HepG2 (cell line): ENCODE results near the gene OTUD4. TPM values are rescaled to one million over a fixed set of nuclear protein-coding genes. Genes with fewer than 3 reads are reported as not detected.

Source experiments
- ATAC-seq: fragments of 200-7000 bp; cut with Tn5 transposase; 3 replicates; pipeline ENCODE4 v1.9.1; 2020; ENCODE audit warnings: mild to moderate bottlenecking, moderate library complexity
- BruUV-seq: library from RNA; stranded (reverse); fragments of 400-500 nt; replicated peaks from 2 replicates; lab custom pipeline; 2021; lab: Mats Ljungman, UMichigan
- CTCF ChIA-PET: fragments of 300-600 bp; formaldehyde crosslinking; extraction: SDS; loops from one replicate; lab custom pipeline; 2021; ENCODE audit warnings: low total read pairs, inconsistent platforms, low intra/inter-chr PET ratio; lab: Yijun Ruan, JAX
- POLR2A ChIA-PET: fragments of 350-600 bp; sonication (Branson Sonifier 250); formaldehyde crosslinking; loops from one replicate; lab custom pipeline; 2020; ENCODE audit warnings: antibody characterized with exemption, inconsistent platforms; lab: Yijun Ruan, JAX
- DNase-seq: peaks from one replicate; pipeline ENCODE4 v3.0.0-alpha.2; 2015; ENCODE audit warnings: low spot score
- FAIRE-seq: peaks from 3 replicates; lab custom pipeline; 2011; peaks lifted over from hg19 to GRCh38; lab: Jason Lieb, UNC
- H2AFZ ChIP-seq: one replicate; pipeline ENCODE4 v1.6.1; 2011; ENCODE audit warnings: low read length, inconsistent platforms
- H3K27ac ChIP-seq: fragments of 300-600 bp; 3 replicates; pipeline ENCODE4 v1.8.0; 2011; ENCODE audit warnings: mixed run types, mild to moderate bottlenecking, mixed read lengths, low read length, inconsistent platforms; ENCODE audit not compliant: insufficient read depth; ENCODE audit errors: extremely low read length
- H3K27me3 ChIP-seq, 2 experiments: fragments of 200-600 bp in 1 of 2; 2 replicates in 1 of 2; 3 replicates in 1 of 2; pipeline versions ENCODE4 v1.6.0 to v1.8.0; 2011; ENCODE audit warnings: low read length in 2 of 2, mild to moderate bottlenecking in 2 of 2, moderate library complexity in 2 of 2, inconsistent platforms in 1 of 2; ENCODE audit not compliant: insufficient read depth in 2 of 2, control insufficient read depth in 1 of 2
- H3K36me3 ChIP-seq, 2 experiments: fragments of 200-600 bp in 1 of 2; replicated peaks in 1 of 2; 2 replicates in 1 of 2; 3 replicates in 1 of 2; pipeline versions ENCODE4 v1.5.1 to v1.8.0; 2011; ENCODE audit warnings: low read length in 2 of 2, inconsistent platforms in 1 of 2; ENCODE audit not compliant: insufficient read depth in 2 of 2, control insufficient read depth in 1 of 2
- H3K4me1 ChIP-seq: 2 replicates; pipeline ENCODE4 v1.5.1; 2012; ENCODE audit warnings: low read length, inconsistent platforms; ENCODE audit not compliant: insufficient read depth
- H3K4me2 ChIP-seq: 2 replicates; pipeline ENCODE4 v1.6.0; 2011; ENCODE audit warnings: low read depth, low read length, inconsistent platforms
- H3K4me3 ChIP-seq, 3 experiments: fragments of 200-600 bp in 1 of 3; sonication (generic), shearing (Covaris generic) in 1 of 3; replicated peaks in 1 of 3; 2 replicates each; pipeline ENCODE4 v1.5.1; 2011 to 2016; ENCODE audit warnings: low read length in 3 of 3, inconsistent platforms in 2 of 3, low read depth in 2 of 3, mild to moderate bottlenecking in 2 of 3, control low read depth in 1 of 3, mixed read lengths in 1 of 3; ENCODE audit not compliant: insufficient read depth in 1 of 3
- H3K79me2 ChIP-seq: one replicate; pipeline ENCODE4 v1.6.1; 2011; ENCODE audit warnings: low read length, inconsistent platforms; ENCODE audit not compliant: insufficient read depth
- H3K9ac ChIP-seq: 2 replicates; pipeline ENCODE4 v1.6.0; 2011; ENCODE audit warnings: mild to moderate bottlenecking, low read depth, low read length, inconsistent platforms; ENCODE audit not compliant: insufficient read depth
- H3K9me3 ChIP-seq: 2 replicates; pipeline ENCODE4 v1.5.1; 2012; ENCODE audit warnings: mild to moderate bottlenecking, low read length
- H4K20me1 ChIP-seq: 2 replicates; pipeline ENCODE4 v1.6.0; 2011; ENCODE audit warnings: inconsistent platforms, mild to moderate bottlenecking, low read length, moderate library complexity; ENCODE audit not compliant: insufficient read depth
- ATF1 ChIP-seq: IDR thresholded peaks from 2 replicates; pipeline ENCODE4 v1.6.1; 2016; ENCODE audit warnings: mild to moderate bottlenecking, control low read depth
- ATF7-NPFF ChIP-seq: sonication (generic); formaldehyde crosslinking; IDR thresholded peaks from 2 replicates; pipeline ENCODE4 v1.8.1; 2023; ENCODE audit warnings: mild to moderate bottlenecking, low read depth, missing genetic modification reagents, moderate library complexity
- CBX2 ChIP-seq, 2 experiments: fragments of 200-600 bp in 1 of 2; sonication (generic); formaldehyde crosslinking in 1 of 2; IDR thresholded peaks; 2 replicates each; pipeline versions ENCODE4 v1.7.0 to v1.8.1; 2018 to 2022; ENCODE audit warnings: low read depth in 2 of 2, low read length in 1 of 2, mild to moderate bottlenecking in 1 of 2, missing genetic modification reagents in 1 of 2
- FIP1L1 ChIP-seq: fragments of 200-400 bp; formaldehyde crosslinking; IDR thresholded peaks from 2 replicates; pipeline ENCODE4 v1.6.1; 2018; ENCODE audit warnings: low read depth, mild to moderate bottlenecking, low read length, moderate library complexity, borderline replicate concordance; ENCODE audit not compliant: insufficient read depth
- HOXA3 ChIP-seq: sonication (generic); formaldehyde crosslinking; IDR thresholded peaks from 2 replicates; pipeline ENCODE4 v1.5.0; 2020; ENCODE audit warnings: missing genetic modification reagents
- JUN ChIP-seq: sonication (generic); formaldehyde crosslinking; IDR thresholded peaks from 2 replicates; pipeline ENCODE4 v1.4.0; 2020; ENCODE audit warnings: mild to moderate bottlenecking, missing genetic modification reagents
- MAZ ChIP-seq, 2 experiments: sonication (generic) in 1 of 2; formaldehyde crosslinking in 1 of 2; IDR thresholded peaks; 2 replicates each; pipeline versions ENCODE4 v1.5.0 to v1.6.1; 2012 to 2020; ENCODE audit warnings: low read depth in 2 of 2, mild to moderate bottlenecking in 2 of 2, borderline replicate concordance in 1 of 2, improper control_type of control experiment in 1 of 2, low read length in 1 of 2, missing genetic modification reagents in 1 of 2, moderate library complexity in 1 of 2
- NCOA5 ChIP-seq: sonication (generic); formaldehyde crosslinking; IDR thresholded peaks from 2 replicates; pipeline ENCODE4 v1.4.0; 2020; ENCODE audit warnings: missing genetic modification reagents
- PAWR ChIP-seq: sonication (generic); formaldehyde crosslinking; IDR thresholded peaks from 2 replicates; pipeline ENCODE4 v1.4.0; 2020; ENCODE audit warnings: missing genetic modification reagents, mild to moderate bottlenecking, borderline replicate concordance
- SP1 ChIP-seq, 2 experiments: fragments of 450-650 bp in 1 of 2; sonication (generic) in 1 of 2; formaldehyde crosslinking in 1 of 2; IDR thresholded peaks; 2 replicates each; pipeline versions ENCODE4 v1.4.0 to v1.6.1; 2016 to 2020; ENCODE audit warnings: missing genetic modification reagents in 1 of 2
- ZNF326 ChIP-seq: sonication (generic); formaldehyde crosslinking; IDR thresholded peaks from 2 replicates; pipeline ENCODE4 v1.4.0; 2020; ENCODE audit warnings: missing genetic modification reagents, borderline replicate concordance
- ZNF343 ChIP-seq: sonication (generic); formaldehyde crosslinking; IDR thresholded peaks from 2 replicates; pipeline ENCODE4 v1.4.0; 2020; ENCODE audit warnings: mild to moderate bottlenecking, missing genetic modification reagents
- WGBS: methylation state at CpG from one replicate; pipeline ENCODE4 v1.1.6; 2017; ENCODE audit warnings: low lambda C conversion rate; 5-methylcytosine and 5-hydroxymethylcytosine counted together
- in situ Hi-C: cut with HindIII; loops from 2 replicates; pipeline ENCODE4 v1.10.0; 2017; ENCODE audit warnings: low pct_unique_long_range_greater_than_20kb; ENCODE audit not compliant: extremely low pct_ligation_motif_present
- intact Hi-C: fragments of 100-400 bp; cut with micrococcal nuclease; formaldehyde crosslinking; loops from one replicate; pipeline ENCODE4 v1.10.0; 2022; ENCODE audit not compliant: unreplicated experiment
- polyA plus RNA-seq, 8 experiments: library from polyadenylated mRNA; depleted of rRNA in 3 of 8; stranded (reverse) in 7 of 8; unstranded in 1 of 8; fragments of >200 nt; fragmentation: Illumina TruSeq in 4 of 8; extraction: Trizol in 4 of 8; gene quantifications; 2 replicates each; pipeline versions ENCODE4 v1.2.1 to v1.2.3, GENCODE V29; 2011 to 2016; ENCODE audit warnings: low read depth in 4 of 8, missing spikeins in 1 of 8, mixed read lengths in 1 of 8; ENCODE audit not compliant: insufficient read depth in 1 of 8
- total RNA-seq, 5 experiments: library from RNA; depleted of rRNA; stranded (reverse); fragments of >200 nt; fragmentation: Illumina TruSeq; extraction: Trizol; gene quantifications; 2 replicates each; pipeline ENCODE4 v1.2.3, GENCODE V29; 2016; ENCODE audit warnings: low read depth in 1 of 5
- TF ChIP-seq, protein P1 (sequence below): sonication (generic); formaldehyde crosslinking; IDR thresholded peaks from 2 replicates; pipeline ENCODE4 v1.4.0; 2020; ENCODE audit warnings: low read depth, mild to moderate bottlenecking, missing genetic modification reagents
- TF ChIP-seq, protein P2 (sequence below): sonication (generic); formaldehyde crosslinking; IDR thresholded peaks from 2 replicates; pipeline ENCODE4 v1.4.0; 2020; ENCODE audit warnings: missing genetic modification reagents, mild to moderate bottlenecking, borderline replicate concordance
- TF ChIP-seq, protein P3 (sequence below): sonication (generic); formaldehyde crosslinking; IDR thresholded peaks from 2 replicates; pipeline ENCODE4 v1.8.1; 2023; ENCODE audit warnings: mild to moderate bottlenecking, missing genetic modification reagents, borderline replicate concordance
- TF ChIP-seq, protein P4 (sequence below): IDR thresholded peaks from 2 replicates; pipeline ENCODE4 v1.6.1; 2012; ENCODE audit warnings: inconsistent platforms
- TF ChIP-seq, protein P5 (sequence below), 2 experiments: sonication (generic) in 1 of 2; formaldehyde crosslinking in 1 of 2; IDR thresholded peaks; 2 replicates each; pipeline versions ENCODE4 v1.5.1 to v1.6.1; 2011 to 2020; ENCODE audit warnings: borderline replicate concordance in 1 of 2, low read depth in 1 of 2, low read length in 1 of 2, mild to moderate bottlenecking in 1 of 2, missing genetic modification reagents in 1 of 2, moderate library complexity in 1 of 2

The OTUD4 gene
- total and polyA plus RNA-seq, 2 of the 13 experiments (the other 11 are each of a cell fraction or from before 2014, with no cell fraction given): 16.1 to 18.0 TPM

DNA sequence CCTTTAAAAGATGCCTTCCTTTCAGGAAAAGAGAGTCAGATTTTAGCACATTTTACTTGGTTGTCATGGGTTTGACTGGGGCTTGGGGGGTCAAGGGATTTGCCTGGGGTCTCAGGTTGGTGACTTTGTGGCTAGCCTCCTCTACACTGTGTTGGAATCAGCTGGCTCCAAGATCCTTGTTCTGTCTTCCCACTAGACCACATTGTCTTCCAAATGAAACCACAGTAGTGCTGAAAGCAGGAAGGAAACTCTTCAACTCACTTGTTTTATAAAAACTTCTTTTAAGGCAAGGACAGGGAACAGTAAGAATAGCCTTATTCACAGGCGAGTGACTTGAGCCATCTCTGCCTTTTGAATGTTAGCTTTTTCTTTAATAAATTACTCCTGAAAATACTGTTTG is 37.0 kb upstream of the OTUD4 start:
- ChIA-PET POLR2A (no interaction called here), CTCF (interaction anchor here (0.9 to 1.3 kb wide), 2 partner anchors 340 to 393 kb away, joined by 5 to 7 read pairs; no protein-coding TSS in a partner anchor)
- H3K9me3 ChIP-seq: no peaks in the 10 kb centered on the region
- no peaks in the 10 kb centered on the region for H3K36me3 ChIP-seq
- BruUV-seq: no TSS peak
- H3K4me2 ChIP-seq: no peak overlapping the region
- TF ChIP-seq MAZ (IDR thresholded peaks at IDR 0.05; ENCODE audit: borderline replicate concordance, low read depth, low read length) (no peak), MAZ (CRISPR knock-in tag; IDR thresholded peaks at IDR 0.05; ENCODE audit: low read depth) (no peak), NCOA5 (CRISPR knock-in tag) (no peak), ATF1 (CRISPR knock-in tag) (no peak), ATF7-NPFF (CRISPR knock-in tag) (no peak), ZNF326 (CRISPR knock-in tag) (no peak), SP1 (IDR thresholded peaks at IDR 0.05) (no peak), SP1 (CRISPR knock-in tag; IDR thresholded peaks at IDR 0.05) (no peak), FIP1L1 (no peak), JUN (no peak), ZNF343 (no peak), HOXA3 (CRISPR knock-in tag) (no peak), PAWR (CRISPR knock-in tag) (no peak), CBX2 (IDR thresholded peaks at IDR 0.05; ENCODE audit: low read depth, low read length) (no peak), CBX2 (CRISPR knock-in tag; IDR thresholded peaks at IDR 0.05; ENCODE audit: low read depth) (no peak)
- TF ChIP-seq, protein P1, sequence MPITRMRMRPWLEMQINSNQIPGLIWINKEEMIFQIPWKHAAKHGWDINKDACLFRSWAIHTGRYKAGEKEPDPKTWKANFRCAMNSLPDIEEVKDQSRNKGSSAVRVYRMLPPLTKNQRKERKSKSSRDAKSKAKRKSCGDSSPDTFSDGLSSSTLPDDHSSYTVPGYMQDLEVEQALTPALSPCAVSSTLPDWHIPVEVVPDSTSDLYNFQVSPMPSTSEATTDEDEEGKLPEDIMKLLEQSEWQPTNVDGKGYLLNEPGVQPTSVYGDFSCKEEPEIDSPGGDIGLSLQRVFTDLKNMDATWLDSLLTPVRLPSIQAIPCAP (CRISPR knock-in tag): no peak
- TF ChIP-seq, protein P2, sequence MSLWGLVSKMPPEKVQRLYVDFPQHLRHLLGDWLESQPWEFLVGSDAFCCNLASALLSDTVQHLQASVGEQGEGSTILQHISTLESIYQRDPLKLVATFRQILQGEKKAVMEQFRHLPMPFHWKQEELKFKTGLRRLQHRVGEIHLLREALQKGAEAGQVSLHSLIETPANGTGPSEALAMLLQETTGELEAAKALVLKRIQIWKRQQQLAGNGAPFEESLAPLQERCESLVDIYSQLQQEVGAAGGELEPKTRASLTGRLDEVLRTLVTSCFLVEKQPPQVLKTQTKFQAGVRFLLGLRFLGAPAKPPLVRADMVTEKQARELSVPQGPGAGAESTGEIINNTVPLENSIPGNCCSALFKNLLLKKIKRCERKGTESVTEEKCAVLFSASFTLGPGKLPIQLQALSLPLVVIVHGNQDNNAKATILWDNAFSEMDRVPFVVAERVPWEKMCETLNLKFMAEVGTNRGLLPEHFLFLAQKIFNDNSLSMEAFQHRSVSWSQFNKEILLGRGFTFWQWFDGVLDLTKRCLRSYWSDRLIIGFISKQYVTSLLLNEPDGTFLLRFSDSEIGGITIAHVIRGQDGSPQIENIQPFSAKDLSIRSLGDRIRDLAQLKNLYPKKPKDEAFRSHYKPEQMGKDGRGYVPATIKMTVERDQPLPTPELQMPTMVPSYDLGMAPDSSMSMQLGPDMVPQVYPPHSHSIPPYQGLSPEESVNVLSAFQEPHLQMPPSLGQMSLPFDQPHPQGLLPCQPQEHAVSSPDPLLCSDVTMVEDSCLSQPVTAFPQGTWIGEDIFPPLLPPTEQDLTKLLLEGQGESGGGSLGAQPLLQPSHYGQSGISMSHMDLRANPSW (CRISPR knock-in tag): no peak
- TF ChIP-seq, protein P3, sequence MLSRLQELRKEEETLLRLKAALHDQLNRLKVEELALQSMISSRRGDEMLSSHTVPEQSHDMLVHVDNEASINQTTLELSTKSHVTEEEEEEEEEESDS: no peak
- TF ChIP-seq, protein P4, sequence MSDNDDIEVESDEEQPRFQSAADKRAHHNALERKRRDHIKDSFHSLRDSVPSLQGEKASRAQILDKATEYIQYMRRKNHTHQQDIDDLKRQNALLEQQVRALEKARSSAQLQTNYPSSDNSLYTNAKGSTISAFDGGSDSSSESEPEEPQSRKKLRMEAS: no peak
- TF ChIP-seq, protein P5, sequence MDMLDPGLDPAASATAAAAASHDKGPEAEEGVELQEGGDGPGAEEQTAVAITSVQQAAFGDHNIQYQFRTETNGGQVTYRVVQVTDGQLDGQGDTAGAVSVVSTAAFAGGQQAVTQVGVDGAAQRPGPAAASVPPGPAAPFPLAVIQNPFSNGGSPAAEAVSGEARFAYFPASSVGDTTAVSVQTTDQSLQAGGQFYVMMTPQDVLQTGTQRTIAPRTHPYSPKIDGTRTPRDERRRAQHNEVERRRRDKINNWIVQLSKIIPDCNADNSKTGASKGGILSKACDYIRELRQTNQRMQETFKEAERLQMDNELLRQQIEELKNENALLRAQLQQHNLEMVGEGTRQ (IDR thresholded peaks at IDR 0.05; ENCODE audit: low read depth, low read length): no peak
- TF ChIP-seq, protein P5 (CRISPR knock-in tag; IDR thresholded peaks at IDR 0.05; ENCODE audit: borderline replicate concordance): no peak
- H3K79me2 ChIP-seq: no peaks in the 10 kb centered on the region
- H3K27ac ChIP-seq: no peak overlapping the region
- H3K4me1 ChIP-seq: no peaks in the 10 kb centered on the region
- H3K4me3 ChIP-seq: no peak overlapping the region
- no peak overlapping the region for H2AFZ ChIP-seq
- ATAC-seq (no peak), DNase-seq (no peak), FAIRE-seq (no peak)
- H4K20me1 ChIP-seq: no peaks in the 10 kb centered on the region
- in situ Hi-C loops: loop anchor here (10.0 kb wide), 1 partner anchor 397 kb away; the partner anchor contains the start of gene MMAA
- whole genome bisulfite sequencing: 15% methylated on average over 1 of the region's 1 CpG
- intact Hi-C loops: loop anchor here (5.0 to 10.0 kb wide), 2 partner anchors 400 to 527 kb away; partner anchors contain the start of gene MMAA
- H3K27me3 ChIP-seq: no peaks in the 10 kb centered on the region; a peak in 2 of 5 replicates
- no peak overlapping the region for H3K9ac ChIP-seq
